Kasumi-1 (cell line): ENCODE results near the gene CFAP141.
A peak's percentile ranks its signal among the peaks of the same experiment; 100 is the strongest.

Source experiments
- DNase-seq, 2 experiments: peaks; one replicate each; lab custom pipeline; 2025; lab: John Stamatoyannopoulos, UW

CFAP141 gene

DNA sequence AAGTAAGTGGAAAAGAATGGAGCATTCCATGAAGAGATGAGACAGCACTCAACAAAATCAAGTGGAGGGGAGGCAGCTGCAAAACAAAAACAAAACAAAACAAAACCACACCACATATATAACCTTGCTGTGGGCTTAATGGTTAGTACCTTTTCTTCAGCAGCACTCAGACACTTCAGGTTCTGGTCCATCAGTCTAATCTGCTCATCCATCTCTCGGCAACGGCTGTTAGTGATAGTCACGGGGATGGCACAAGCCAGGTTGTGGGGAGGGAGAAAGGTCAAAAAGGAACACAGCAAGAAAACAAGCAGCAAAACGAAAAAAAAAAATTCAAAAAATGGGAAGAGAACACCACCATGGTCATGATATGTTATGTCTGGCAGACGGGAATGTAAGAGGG is 34.3 kb downstream of the CFAP141 start:
- DNase-seq, result no peak

DNA sequence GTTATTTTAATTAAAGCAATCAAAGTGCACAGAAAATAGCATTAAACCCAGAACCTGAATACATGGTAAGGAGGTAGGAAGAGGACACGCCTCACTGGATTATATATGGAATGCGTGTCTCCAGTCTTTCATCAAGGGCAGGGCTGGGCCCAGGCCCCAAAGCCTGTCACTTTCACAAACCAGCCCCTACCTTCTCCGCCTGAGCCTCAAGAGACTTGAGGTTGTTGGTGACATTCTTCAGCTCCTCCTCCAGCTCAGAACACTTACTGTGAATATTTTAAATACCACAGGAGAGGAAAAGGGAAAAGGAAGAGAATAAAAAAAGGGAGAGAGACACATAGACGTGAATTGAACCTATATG is 34.9 kb downstream of the CFAP141 start:
- no peak for DNase-seq

DNA sequence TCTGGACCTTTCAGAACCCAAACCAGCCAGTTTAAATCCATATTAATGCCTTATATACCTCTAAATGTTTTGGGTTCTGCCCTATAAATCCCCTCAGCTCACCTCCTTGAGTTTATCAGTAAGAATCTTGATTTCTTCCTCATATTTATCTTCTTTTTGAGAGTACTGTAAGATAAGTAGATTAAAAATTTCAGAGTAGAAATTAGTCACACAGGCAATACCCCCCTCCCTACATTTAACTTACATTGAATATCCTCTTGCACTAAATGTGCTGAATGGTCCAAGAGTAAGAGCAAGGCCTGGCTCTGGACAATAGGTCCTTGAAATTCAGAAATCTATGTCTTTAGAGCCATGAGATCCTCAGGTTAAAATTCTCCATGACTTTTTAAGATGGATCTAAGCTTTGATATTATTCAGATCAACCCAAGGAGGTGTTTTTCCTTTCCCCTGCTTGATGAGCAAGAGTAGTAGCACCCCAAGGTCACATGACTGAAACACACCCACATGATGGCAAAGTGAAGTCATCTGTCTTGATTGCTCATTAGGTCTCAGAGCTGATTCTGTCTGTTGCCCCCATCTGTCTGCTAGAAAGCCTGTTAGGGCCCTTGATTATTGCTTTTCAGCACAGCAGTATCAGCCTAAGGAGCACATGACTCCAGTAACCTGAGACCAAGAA is 35.4 kb downstream of the CFAP141 start:
- DNase-seq, result no peak

DNA sequence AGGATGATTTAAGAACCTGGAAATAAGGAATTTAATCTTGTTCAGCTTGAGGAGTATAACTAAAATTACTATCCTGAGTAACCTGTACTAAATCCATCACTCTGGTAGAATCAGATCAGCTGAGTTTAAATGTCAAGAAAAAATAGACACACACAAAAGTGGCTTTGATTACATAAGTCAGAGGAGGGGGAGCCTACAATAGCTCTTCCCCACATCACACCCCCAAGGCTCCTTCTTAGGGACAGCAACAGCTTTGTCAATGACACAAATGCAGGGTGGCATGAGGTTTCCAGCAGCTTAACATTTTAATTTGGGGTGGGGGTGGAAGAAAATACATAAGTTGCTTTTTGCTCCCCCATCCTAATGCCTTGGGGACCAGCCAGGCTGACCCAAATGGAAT is 38.7 kb downstream of the CFAP141 start:
- DNase-seq, result no peak

DNA sequence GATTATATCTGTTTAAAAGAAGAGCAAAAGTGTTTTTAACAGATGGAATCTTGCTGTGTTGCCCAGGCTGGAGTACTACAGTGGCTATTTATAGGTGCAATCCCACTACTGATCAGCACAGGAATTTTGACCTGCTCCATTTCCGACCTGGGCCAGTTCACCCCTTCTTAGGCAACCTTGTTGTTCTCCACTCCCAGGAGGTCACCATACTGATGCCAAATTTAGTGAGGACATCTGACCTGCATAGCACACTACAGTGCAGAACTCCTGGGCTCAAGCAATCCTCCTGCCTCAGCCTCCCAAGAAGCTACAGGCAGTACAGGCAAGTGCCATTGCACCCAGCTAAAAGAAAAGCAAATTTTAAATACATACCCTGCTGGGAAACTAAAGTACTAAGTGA is 39.9 kb downstream of the CFAP141 start:
- DNase-seq, result no peak

DNA sequence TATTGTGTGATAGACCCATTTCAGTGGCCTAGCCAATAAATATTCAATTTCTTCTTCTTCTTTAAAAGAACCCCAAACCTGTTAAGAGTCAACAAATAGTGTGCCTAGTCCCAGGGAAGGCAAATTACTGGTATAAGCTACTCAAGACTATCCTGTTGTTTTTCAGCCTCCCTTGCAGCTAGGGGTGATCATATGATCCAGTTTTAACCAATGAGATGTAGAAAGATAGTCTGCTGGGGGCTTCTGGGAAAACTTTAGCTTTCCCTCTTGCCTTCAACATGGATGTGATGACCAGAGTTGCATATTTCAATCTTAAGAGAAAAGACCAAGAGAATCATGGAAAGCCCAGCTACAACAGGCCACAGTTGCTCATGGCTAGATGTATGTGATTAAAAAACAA is 46.6 kb downstream of the CFAP141 start:
- DNase-seq, result no peak

DNA sequence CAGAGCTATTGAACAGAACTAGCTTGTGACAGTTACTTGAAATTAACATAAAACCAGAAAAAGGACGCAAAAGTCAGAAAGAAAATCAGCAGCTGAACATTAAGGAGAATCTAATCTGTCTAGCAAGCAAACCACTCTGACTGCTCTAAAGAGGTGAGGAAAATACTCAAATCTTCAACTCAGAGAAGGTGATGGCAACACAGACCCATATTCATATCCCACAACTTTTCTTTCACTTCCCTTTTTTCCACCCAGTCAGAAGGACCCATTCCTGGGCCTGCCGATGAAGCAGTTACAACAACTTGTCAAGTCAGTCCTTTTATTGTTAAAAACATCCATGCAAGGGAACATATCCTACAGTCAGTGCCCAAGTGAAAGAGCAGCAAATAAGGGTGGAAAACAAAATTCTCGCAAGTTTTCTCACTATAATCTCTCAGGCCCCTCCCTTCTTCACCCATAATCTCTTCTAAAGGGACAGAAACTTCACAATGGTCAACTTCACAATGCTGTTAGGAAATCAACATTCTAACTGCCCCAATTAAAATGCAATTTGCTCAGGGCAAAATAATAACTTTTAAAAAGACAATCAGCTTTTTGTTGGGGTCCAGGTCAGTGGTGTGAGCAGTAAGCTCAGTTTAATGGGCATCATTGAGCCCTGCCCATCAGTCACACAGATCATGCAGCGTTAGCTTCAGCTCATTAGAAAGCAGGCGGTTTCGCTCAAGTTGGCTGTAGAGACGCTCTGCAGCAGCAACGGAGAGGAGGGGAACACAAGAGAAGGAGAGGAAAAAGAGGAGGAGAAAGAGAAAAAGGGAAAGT is 47.6 kb downstream of the CFAP141 start:
- peak; percentile 49 to 52 for DNase-seq

DNA sequence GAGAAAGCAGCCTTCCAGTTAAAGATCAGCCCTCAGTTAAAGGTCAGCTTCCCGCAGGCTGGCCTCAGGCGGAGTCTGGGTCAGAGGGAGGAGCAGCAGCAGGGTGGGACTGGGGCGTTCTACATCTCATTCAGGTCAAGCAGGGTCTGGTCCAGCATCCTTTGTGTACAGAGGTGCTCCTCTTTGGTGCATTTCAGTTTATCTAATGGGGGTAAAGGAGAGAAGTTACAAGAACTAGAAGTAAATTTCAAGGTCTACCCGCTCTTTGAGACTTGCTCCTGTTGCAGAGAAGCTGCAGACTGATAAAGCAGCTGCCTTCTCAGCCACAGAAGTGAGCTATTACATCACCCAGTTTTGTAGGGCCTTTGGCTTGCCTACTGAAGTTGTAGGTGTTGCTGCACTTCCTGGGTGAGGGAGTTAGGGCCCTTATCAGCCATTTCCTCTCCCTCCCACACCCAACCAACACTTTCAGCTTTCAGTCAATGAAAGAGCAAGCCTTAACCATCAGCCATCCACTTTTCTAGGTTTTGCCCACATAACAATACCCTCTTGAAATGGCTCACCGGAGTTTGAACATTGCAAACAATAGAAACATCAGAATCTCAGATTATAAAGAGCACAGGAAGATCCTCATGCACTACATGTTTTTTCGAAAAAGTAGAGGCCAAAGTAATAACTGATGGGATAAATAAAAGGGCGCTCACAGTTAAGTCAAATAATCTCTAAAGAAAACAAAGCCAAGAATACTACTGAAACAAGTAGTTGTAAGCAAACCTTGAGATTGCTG is 48.4 kb downstream of the CFAP141 start:
- peak; percentile 95 to 96 for DNase-seq

DNA sequence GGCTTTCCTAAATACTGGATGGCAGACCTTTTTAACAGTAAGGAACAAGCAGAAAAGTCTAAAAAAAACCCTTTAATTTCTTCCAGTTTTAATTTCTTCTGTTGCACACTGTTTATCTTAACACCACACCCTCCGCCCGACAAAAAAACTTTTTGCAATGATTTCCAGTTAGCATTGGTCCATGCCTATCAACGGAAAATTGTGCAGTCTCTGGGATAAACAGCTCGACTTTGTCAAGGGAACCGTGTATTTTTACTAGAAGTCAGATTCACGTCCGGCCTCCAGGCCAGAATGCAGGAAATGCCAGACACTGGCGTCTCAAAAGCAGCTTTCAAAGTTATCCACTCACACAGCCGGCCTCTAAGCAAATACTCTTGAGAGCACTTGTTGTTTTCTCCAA is 50.9 kb downstream of the CFAP141 start:
- no peak for DNase-seq

DNA sequence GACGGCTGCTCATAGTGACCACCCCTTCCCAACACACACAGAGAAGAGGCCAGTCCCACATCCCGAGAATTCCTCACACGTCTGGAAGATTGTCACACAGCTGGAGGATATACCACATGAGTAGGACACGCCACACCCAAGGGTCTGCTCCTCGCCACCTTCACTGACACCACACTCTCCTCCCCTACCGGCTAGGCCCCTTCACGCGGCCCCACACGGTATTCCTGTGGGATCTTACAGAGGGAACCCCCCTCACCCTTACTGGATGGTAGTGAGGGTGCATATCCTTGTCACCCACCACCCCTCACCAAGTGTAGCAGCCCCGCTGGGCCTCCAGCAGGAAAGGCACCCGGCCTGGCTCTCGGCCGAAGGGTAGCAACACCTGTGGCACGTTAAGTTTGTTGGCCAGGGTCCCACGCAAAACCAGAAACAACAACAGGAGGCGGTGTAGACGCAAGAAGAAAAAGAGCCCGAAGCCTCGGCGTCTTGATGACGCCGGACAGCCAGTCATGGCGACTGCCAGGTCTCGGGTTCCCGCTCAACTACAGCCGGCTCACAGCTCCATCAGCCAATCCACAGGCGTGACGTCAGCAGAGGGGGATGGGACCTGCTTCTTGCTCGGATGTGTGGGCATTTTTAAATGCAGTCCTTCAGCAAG is 51.5 kb downstream of the CFAP141 start, which contains the start of gene NUP210L:
Gene NUP210L (minus strand): TSS at position 540 of the 658 bp plus-strand sequence.
- no peak for DNase-seq

DNA sequence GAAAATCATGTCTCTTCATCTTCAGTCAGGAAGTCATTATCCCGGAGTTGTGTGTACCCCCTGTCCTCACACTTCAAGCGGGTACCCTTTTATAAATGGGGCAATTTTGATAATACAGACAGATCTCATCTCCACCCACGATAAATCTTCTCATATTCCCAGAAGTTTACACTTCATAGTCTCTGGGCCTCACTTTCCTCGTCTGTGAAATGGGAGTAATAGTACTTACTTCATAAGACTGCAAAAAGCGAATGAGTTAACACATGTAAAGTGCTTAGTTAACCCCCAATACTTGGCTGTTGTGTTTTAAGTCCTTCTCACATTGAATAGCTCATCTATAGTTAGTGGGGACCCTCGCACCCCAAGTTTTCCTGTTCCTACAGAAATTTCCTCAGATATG is 52.1 kb downstream of the CFAP141 start:
- DNase-seq, result no peak

DNA sequence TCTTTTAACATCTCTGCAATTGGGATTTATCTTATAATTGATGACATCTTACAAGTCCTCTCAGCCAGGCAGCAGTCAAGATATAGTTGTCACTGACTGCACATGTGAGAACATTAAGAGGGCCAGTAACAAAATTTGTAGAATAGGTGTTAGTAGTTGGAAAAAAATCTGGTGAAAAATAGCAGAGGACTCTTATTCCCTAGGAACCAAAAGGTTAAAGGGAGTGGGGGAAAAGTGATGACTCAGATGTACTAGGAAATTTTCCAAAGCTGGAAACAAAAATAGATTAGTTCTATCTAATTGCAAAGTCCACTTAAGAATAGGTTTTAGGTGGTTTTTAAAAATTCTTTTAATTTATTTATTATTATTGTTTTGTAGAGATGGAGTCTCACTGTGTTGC is 54.8 kb downstream of the CFAP141 start:
- no peak for DNase-seq
